Fibroblast of lung (primary cell): ENCODE data around the gene ANKRD44. TPM values are rescaled to one million over a fixed set of nuclear protein-coding genes. Genes with fewer than 3 reads are reported as not detected.
A peak's percentile ranks its signal among the peaks of the same experiment; 100 is the strongest.

ENCODE experiments used
- DNase-seq, 2 donors: peaks; one replicate each; pipeline versions ENCODE4 v3.0.0 to v3.0.0-alpha.2; 2010; ENCODE audit warnings: low read depth in 2 of 2
- H2AFZ ChIP-seq: 2 replicates; pipeline ENCODE4 v1.5.1; 2012; ENCODE audit warnings: low read length, control low read depth, inconsistent platforms
- H3K27ac ChIP-seq: 2 replicates; pipeline ENCODE4 v1.5.1; 2011; ENCODE audit warnings: low read length, control low read depth; ENCODE audit not compliant: insufficient read depth
- H3K27me3 ChIP-seq: 2 replicates; pipeline ENCODE4 v1.5.1; 2011; ENCODE audit warnings: mild to moderate bottlenecking, low read length; ENCODE audit not compliant: control insufficient read depth, insufficient read depth
- H3K36me3 ChIP-seq: 2 replicates; pipeline ENCODE4 v1.5.1; 2011; ENCODE audit warnings: low read length; ENCODE audit not compliant: control insufficient read depth, insufficient read depth
- H3K4me1 ChIP-seq: 2 replicates; pipeline ENCODE4 v1.5.1; 2011; ENCODE audit warnings: low read length; ENCODE audit not compliant: control insufficient read depth, insufficient read depth; ENCODE audit errors: extremely low read depth
- H3K4me2 ChIP-seq: 2 replicates; pipeline ENCODE4 v1.5.1; 2011; ENCODE audit warnings: low read length, control low read depth; ENCODE audit not compliant: insufficient read depth; ENCODE audit errors: extremely low read depth
- H3K4me3 ChIP-seq, 4 experiments: fragments of 200-600 bp in 1 of 4; sonication (generic) in 1 of 4; replicated peaks in 1 of 4; 2 replicates each; pipeline ENCODE4 v1.5.1; 2011 to 2016; ENCODE audit warnings: low read length in 4 of 4, low read depth in 3 of 4, mild to moderate bottlenecking in 3 of 4, control low read depth in 2 of 4, inconsistent platforms in 1 of 4, mixed read lengths in 1 of 4; ENCODE audit not compliant: insufficient read depth in 1 of 4; ENCODE audit errors: control extremely low read depth in 1 of 4
- H3K79me2 ChIP-seq: 2 replicates; pipeline ENCODE4 v1.5.1; 2012; ENCODE audit warnings: mild to moderate bottlenecking, low read length, inconsistent platforms; ENCODE audit not compliant: control insufficient read depth, insufficient read depth
- H3K9ac ChIP-seq: 2 replicates; pipeline ENCODE4 v1.5.1; 2011; ENCODE audit warnings: mild to moderate bottlenecking, low read length, control low read depth; ENCODE audit not compliant: insufficient read depth
- H3K9me3 ChIP-seq: 2 replicates; pipeline ENCODE4 v1.5.1; 2012; ENCODE audit warnings: low read depth, low read length; ENCODE audit not compliant: control insufficient read depth, insufficient read depth
- H4K20me1 ChIP-seq: 2 replicates; pipeline ENCODE4 v1.5.1; 2011; ENCODE audit warnings: low read length; ENCODE audit not compliant: control insufficient read depth, insufficient read depth; ENCODE audit errors: extremely low read depth
- CTCF ChIP-seq, 2 donors: IDR thresholded peaks in 1 of 2; conservative IDR thresholded peaks in 1 of 2; 1 replicate in 1 of 2; 2 replicates in 1 of 2; pipeline ENCODE4 v1.5.1; 2011 to 2012; ENCODE audit warnings: low read length in 2 of 2, control low read depth in 1 of 2, inconsistent platforms in 1 of 2, low read depth in 1 of 2, mild to moderate bottlenecking in 1 of 2
- EZH2 ChIP-seq: IDR thresholded peaks from 2 replicates; pipeline ENCODE4 v1.5.1; 2012; ENCODE audit warnings: low read length, control low read depth, mild to moderate bottlenecking; ENCODE audit errors: missing control alignments
- polyA plus RNA-seq, 2 donors: library from polyadenylated mRNA; depleted of rRNA in 1 of 2; stranded (reverse) in 1 of 2; unstranded in 1 of 2; fragments of >200 nt; gene quantifications; 2 replicates each; pipeline ENCODE4 v1.2.1, GENCODE V29; 2011 to 2012; ENCODE audit warnings: missing spikeins in 1 of 2
- total RNA-seq: library from RNA; depleted of rRNA; stranded (reverse); fragments of >200 nt; gene quantifications from 2 replicates; pipeline ENCODE4 v1.2.1, GENCODE V29; 2014

Gene ANKRD44
- total and polyA plus RNA-seq, 2 donors (not counting 1 experiment from before 2014, with no cell fraction given), result 7.6 to 9.7 TPM

- H2AFZ ChIP-seq, result no peak overlapping the region
- no peak for TF ChIP-seq CTCF (conservative IDR thresholded peaks at IDR 0.05 in 1 of 2, IDR thresholded peaks at IDR 0.05 in 1 of 2; ENCODE audit: low read depth in 1 of 2, low read length in 2 of 2)
- TF ChIP-seq EZH2, result no peak
- H3K9ac ChIP-seq, result no peak overlapping the region
- H3K36me3 ChIP-seq, result no peaks in the 10 kb centered on the region
- H3K27me3 ChIP-seq, result no peaks in the 10 kb centered on the region
- H3K9me3 ChIP-seq, result no peaks in the 10 kb centered on the region
- H3K4me1 ChIP-seq, result no peaks in the 10 kb centered on the region
- H3K4me2 ChIP-seq, result no peak overlapping the region
- H3K79me2 ChIP-seq, result no peaks in the 10 kb centered on the region
- H3K27ac ChIP-seq, result no peak overlapping the region
- DNase-seq, result no peak
- no peak overlapping the region for H3K4me3 ChIP-seq
- no peaks in the 10 kb centered on the region for H4K20me1 ChIP-seq
Observed at GRCh38 chr2:197357986-197358385, 47.4 kb upstream of the ANKRD44 start.

GRCh38 chr2:197356136-197356535, 45.6 kb upstream of the ANKRD44 start:
- H3K27me3 ChIP-seq, result no peaks in the 10 kb centered on the region
- no peaks in the 10 kb centered on the region for H3K9me3 ChIP-seq
- no peak for DNase-seq
- no peaks in the 10 kb centered on the region for H4K20me1 ChIP-seq
- no peak overlapping the region for H3K4me2 ChIP-seq
- no peaks in the 10 kb centered on the region for H3K4me1 ChIP-seq
- TF ChIP-seq EZH2 (no peak), CTCF (conservative IDR thresholded peaks at IDR 0.05 in 1 of 2, IDR thresholded peaks at IDR 0.05 in 1 of 2; ENCODE audit: low read depth in 1 of 2, low read length in 2 of 2) (peak; percentile 27 to 50)
- no peak overlapping the region for H2AFZ ChIP-seq
- no peak overlapping the region for H3K4me3 ChIP-seq
- H3K9ac ChIP-seq, result no peak overlapping the region
- no peaks in the 10 kb centered on the region for H3K79me2 ChIP-seq
- no peak overlapping the region for H3K27ac ChIP-seq
- no peaks in the 10 kb centered on the region for H3K36me3 ChIP-seq

GRCh38 chr2:197354169-197354558, 43.6 kb upstream of the ANKRD44 start:
- TF ChIP-seq EZH2 (no peak), CTCF (conservative IDR thresholded peaks at IDR 0.05 in 1 of 2, IDR thresholded peaks at IDR 0.05 in 1 of 2; ENCODE audit: low read depth in 1 of 2, low read length in 2 of 2) (no peak)
- Histone ChIP-seq H3K9ac (no peak overlapping the region), H3K79me2 (no peaks in the 10 kb centered on the region), H3K36me3 (no peaks in the 10 kb centered on the region), H4K20me1 (no peaks in the 10 kb centered on the region), H3K27ac (no peak overlapping the region), H3K4me2 (no peak overlapping the region), H3K9me3 (no peaks in the 10 kb centered on the region), H3K27me3 (no peaks in the 10 kb centered on the region), H3K4me3 (no peak overlapping the region), H3K4me1 (no peaks in the 10 kb centered on the region), H2AFZ (no peak overlapping the region)
- DNase-seq, result no peak
